B cell (primary cell): Measurements from ENCODE around the gene SCN10A.

Experiments used
- EZH2 ChIP-seq: IDR thresholded peaks from 2 replicates; pipeline ENCODE4 v1.6.1; 2012; ENCODE audit warnings: borderline replicate concordance, low read depth, mild to moderate bottlenecking, moderate library complexity, low read length; ENCODE audit not compliant: insufficient read depth, poor library complexity, severe bottlenecking
- TF ChIP-seq, protein P1 (sequence below): fragments of 200-600 bp; IDR thresholded peaks from one replicate; pipeline ENCODE4 v1.8.0; 2022; ENCODE audit warnings: antibody characterized with exemption, mild to moderate bottlenecking

DNA sequence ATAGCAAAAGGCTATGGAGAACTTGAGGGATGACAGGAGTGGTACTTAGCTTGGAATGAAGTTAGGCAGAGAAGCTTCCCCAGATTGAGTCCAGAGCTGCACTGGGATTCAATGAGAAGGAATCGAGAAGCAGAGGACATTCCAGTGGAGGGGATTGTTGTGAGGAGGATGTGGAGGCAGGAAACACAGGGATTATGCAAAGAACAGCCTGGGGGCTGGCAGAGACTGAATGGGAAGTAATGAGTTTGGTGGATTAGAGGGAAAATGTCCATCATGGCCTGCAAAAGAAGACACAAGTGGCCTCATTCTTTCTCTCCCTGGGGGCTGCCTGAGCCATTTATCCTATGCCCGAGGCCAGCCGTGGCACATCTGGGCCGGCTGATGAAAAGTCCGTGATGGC is 20.5 kb upstream of the SCN10A start:
- TF ChIP-seq, protein P1, sequence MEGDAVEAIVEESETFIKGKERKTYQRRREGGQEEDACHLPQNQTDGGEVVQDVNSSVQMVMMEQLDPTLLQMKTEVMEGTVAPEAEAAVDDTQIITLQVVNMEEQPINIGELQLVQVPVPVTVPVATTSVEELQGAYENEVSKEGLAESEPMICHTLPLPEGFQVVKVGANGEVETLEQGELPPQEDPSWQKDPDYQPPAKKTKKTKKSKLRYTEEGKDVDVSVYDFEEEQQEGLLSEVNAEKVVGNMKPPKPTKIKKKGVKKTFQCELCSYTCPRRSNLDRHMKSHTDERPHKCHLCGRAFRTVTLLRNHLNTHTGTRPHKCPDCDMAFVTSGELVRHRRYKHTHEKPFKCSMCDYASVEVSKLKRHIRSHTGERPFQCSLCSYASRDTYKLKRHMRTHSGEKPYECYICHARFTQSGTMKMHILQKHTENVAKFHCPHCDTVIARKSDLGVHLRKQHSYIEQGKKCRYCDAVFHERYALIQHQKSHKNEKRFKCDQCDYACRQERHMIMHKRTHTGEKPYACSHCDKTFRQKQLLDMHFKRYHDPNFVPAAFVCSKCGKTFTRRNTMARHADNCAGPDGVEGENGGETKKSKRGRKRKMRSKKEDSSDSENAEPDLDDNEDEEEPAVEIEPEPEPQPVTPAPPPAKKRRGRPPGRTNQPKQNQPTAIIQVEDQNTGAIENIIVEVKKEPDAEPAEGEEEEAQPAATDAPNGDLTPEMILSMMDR, result no peak
- no peak for TF ChIP-seq EZH2
